ENCODE measurements around the gene PCDHAC1.

DNA sequence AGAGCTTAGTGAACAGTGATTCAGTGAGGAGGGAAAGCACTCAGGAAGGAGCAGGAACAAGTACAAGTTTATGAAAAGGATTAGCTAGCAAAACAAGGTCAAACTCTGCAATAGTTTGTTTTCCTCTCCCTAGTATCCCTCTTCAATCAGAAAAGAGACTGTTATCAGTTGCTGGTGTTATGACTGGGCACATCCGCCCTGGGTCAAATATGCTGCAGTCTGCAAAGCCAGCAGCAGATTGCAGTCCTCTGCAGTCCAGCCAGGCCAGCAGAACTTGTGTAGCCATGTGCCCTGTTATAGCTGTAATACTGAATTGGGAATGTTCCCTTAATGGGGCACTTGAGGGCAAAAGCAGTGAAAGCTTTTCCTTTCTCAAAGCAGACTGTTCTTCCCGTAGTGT, 52.2 kb downstream of the PCDHAC1 start:
- no peak for TF ChIP-seq POLR2A (IDR thresholded peaks at IDR 0.05; ENCODE audit: low read depth)
- no peak for TF ChIP-seq CTCF (IDR thresholded peaks at IDR 0.05)
- TF ChIP-seq POLR2AphosphoS5 (IDR thresholded peaks at IDR 0.05): no peak
